Measurements from ENCODE around the gene CFAP141.
A peak's percentile ranks its signal among the peaks of the same experiment; 100 is the strongest.
"Not testable (repeated sequence)": the region's sequence is repeated elsewhere in the genome, so short reads cannot be mapped to it uniquely, and the experiment has no call there.

The CFAP141 gene

GRCh38 chr1:154206196-154206595 is at the start of gene CFAP141:
Gene CFAP141 (minus strand): TSS chr1:154206333. CDS start chr1:154206307, 26 bp downstream.
- no peak for DNase-seq (ENCODE audit: low spot score)

GRCh38 chr1:154253671-154254070 is 47.5 kb upstream of the CFAP141 start:
- no peak for DNase-seq (ENCODE audit: low spot score)

- no peak for DNase-seq (ENCODE audit: low spot score)
Measured at GRCh38 chr1:154241703-154242351, 35.7 kb upstream of the CFAP141 start.

DNA sequence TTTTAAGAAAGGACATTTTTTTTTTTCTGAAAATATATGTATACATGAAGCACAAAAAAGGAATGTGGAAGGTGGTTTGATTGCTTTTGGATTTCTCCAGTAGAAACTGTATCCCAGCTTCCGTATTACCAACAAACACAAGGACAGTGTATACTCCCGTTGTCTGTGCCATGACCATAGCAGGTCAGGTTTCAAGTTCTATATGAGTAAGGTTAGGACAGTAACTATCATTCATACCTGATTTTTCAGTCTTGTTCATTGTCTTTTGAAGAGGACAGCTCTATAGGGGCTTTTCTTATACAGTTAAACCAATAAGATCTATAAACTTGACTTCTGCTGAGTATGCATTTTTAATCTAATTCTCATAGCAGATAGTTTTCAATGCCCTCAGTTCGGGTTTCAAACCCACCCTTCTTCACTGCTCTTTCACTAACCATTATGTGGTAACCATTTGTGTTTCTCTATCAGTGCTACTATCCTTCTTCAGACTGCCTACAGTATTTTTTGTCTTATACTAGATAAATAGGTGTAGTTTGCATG is 34.2 kb upstream of the CFAP141 start:
- no peak for DNase-seq (ENCODE audit: low spot score)

GRCh38 chr1:154239491-154239890 is 33.4 kb upstream of the CFAP141 start:
- no peak for DNase-seq (ENCODE audit: low spot score)

GRCh38 chr1:154237880-154238506 is 31.9 kb upstream of the CFAP141 start:
- no peak for DNase-seq (ENCODE audit: low spot score)

DNA sequence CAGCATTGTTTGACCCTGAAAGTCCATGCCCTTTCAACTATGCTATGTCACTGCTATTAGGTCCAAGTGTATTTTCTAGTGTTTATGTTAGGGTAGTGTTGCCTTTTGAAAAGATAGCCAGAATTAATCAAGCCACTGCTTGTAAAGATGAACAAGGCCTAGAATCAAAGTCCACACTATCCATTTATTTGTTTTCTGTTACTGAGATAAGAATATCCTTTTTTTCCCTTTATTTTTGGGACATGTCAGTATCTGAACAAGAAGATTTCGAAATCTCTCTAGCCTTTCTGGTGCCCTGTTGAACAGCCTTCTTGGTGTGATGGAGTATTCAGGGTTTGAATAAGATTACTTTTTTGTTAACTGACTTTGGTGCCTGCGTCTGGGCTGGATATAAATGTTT is 31.3 kb upstream of the CFAP141 start:
- no peak for DNase-seq (ENCODE audit: low spot score)

DNA sequence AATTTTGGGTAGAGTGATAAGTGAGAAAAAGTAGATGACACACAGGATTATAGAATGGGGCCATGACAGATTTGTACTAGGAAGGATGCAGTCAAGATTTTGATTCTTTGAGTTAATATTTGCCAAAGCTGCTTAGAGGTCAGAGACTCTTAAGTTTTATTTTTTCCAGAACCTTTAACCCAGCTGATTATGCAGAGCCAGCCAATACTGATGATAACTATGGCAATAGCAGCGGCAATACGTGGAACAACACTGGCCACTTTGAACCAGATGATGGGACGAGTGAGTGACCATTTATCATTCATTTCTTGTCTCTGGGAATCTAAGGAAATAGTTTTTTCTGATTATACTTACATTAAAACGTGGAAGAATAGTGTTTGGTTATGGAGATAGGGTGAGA is 30.7 kb upstream of the CFAP141 start:
- no peak for DNase-seq (ENCODE audit: low spot score)

GRCh38 chr1:154233127-154233526 is 27.0 kb upstream of the CFAP141 start:
- not testable (repeated sequence) for DNase-seq (ENCODE audit: low spot score)

DNA sequence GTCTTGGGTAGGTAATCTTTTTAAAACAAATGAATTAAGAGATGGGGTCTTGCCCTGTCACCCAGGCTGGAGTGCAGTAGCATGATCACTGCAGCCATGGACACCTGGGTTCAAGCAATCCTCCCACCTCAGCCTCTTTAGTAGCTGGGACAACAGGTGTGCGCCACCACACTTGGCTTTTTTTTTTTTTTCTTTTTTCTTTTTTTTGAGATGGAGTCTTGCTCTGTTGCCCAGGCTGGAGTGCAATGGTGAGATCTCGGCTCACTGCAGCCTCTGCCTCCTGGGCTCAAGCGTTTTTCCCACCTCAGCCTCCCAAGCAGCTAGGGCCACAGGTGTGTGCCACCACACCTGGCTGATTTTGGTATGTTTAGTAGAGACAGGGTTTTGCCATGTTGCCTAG is 25.0 kb upstream of the CFAP141 start:
- not testable (repeated sequence) for DNase-seq (ENCODE audit: low spot score)

DNA sequence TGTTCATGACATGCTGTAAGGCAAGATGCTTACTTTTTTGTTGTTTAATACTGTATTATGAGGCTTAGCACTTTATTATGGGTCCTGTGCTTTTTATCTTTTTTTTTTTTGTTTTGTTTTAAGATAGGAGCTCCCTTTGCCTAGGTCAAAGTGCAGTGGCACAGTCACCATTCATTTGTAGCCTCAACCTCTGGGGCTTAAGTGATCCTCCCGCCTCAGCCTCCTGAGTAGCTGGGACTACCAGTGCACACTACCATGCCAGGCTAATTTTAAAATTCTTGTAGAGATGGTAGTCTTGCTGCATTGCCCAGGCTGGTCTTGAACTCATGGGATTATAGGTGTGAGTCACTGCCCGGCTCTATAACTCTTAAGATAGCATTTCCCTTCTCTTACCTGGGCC is 19.2 kb upstream of the CFAP141 start:
- DNase-seq (ENCODE audit: low spot score) = no peak

GRCh38 chr1:154223621-154224020 is 17.5 kb upstream of the CFAP141 start:
- no peak for DNase-seq (ENCODE audit: low spot score)

DNA sequence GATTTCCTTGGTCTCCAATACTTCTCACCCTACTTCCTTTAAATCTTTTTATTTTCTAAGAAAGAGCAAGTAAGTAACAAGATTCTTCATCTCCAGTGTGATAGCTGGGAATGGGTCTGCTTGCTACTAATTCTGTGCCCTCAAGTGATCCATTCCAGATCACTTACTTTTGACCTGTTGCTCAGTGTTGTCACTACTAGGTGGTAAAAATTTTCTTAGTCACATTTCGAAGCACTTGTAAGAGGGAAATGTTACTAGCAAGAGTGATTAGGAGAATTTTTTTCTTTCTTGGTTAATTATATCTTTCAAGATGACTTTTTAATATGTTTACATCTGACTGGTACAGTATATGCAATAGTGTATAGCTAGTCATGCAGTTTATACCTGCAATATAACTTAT is 16.8 kb upstream of the CFAP141 start:
- no peak for DNase-seq (ENCODE audit: low spot score)

DNA sequence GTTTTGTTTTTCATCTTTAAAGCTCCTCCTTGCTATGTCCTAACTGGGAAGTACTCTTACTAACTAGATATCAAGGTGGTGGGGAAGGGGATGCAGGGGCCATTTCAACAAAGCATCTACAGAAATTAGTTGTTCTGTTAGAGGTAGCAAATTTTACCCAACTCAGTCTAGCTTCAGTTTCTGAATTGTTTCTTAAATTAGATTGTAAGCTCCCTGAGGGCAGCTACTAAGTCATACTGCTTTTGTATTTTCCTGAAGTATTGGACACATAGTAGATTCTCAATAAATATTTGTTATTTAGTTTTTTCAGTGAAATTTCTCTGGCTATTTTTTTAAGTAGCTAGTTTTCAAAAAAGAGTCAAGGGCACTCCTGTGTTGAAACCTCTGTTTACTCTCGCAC is 16.4 kb upstream of the CFAP141 start:
- DNase-seq (ENCODE audit: low spot score) = no peak

DNA sequence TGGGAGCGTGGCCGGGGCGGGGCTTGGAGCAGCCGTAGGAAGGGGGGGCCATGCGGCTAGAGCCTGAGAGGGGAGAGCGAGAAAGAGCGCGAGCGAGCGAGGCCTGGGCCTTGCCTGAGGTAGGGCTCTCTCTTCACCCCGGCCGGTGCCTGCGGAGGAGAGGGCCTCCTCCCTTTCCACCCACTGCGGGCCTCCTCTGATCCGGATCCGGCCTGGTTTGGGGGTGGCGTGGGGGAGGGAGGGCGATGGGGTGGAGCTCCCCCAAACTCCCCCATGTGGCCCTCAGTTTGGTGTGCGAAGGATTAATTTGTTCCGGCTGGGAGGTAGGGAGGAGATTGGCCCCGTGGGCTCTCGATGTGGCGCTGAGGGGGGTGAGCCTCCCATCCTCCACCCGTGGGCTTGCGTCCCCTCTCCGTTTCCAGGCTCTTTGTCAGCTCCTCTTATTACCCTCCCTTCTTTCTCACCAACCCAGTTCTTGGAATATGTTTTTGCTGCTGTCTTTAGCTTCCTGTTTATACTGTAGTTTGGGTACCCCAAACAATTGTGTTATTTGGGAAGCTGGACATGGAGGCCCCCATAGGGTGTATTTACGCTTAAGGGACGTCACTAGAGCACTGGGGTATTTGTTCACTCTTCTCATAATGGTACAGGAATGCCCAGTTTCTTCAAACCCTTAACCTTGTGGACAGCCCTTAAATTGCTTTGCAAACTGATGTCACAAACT is 15.3 kb upstream of the CFAP141 start:
- DNase-seq (ENCODE audit: low spot score) = peak; percentile 17

GRCh38 chr1:154220970-154221277 is 14.8 kb upstream of the CFAP141 start:
- DNase-seq (ENCODE audit: low spot score) = no peak

- peak; percentile 98 for DNase-seq (ENCODE audit: low spot score)
Measured at GRCh38 chr1:154220071-154220969, 14.2 kb upstream of the CFAP141 start, which contains the start of gene UBAP2L. Gene UBAP2L (plus strand): TSS chr1:154220955. CDS start chr1:154225124, 4,169 bp downstream.

DNA sequence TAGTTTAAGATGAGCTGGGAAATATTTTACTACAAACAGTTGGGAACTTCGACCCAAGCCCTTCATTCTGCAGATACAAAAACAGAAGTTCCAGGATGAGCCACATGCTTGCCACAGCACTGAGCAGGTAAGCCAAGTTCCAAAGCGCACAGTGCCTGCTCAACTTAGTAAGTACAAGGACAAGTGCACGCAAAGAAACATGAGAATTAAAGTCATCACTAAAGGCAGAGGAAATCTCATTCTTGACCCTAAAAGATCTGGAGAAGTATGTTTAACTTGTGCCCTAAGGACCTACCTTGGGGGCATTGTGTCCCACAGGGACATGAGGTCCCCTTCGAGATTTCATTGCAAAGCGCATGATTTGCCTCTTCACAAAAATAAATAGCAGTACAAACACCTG is 13.4 kb upstream of the CFAP141 start:
- DNase-seq (ENCODE audit: low spot score) = no peak

DNA sequence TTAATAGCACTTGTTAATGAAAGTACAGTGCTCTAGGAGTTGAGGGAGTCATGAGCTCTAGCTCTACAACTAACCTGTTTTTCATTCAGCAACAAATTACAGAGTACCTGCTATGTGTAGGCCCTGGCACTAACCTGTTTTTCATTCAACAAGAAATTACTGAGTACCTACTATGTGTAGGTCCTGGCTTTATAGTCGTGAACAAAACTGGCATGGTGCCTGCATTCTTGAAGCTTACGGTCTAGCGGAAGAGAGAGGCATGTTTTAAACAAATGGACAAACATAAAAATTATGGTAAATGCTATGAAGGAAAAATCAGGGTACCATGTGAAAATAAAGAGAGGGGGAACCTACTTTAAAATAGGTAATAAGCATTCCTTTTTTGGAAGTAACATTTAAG is 12.4 kb upstream of the CFAP141 start:
- no peak for DNase-seq (ENCODE audit: low spot score)

DNA sequence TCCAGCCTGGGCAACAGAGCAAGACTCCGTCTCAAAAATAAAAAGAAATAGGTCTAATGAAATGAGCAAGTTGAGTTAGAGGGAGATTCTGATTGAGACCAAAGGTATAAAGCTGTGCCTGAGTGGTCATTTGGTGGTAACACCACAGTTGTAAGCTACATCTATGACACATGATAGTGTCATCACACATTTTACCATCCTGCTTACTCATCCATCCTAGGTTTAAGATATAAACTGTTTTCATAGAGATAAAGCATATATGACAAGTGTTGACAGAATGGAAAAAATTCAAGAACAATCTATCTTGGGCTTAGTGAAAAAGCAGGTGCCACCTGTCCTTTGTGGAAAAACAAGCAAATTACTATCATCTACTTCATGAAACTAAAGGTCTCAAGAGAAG is 7.1 kb upstream of the CFAP141 start:
- DNase-seq (ENCODE audit: low spot score) = peak; percentile 46

DNA sequence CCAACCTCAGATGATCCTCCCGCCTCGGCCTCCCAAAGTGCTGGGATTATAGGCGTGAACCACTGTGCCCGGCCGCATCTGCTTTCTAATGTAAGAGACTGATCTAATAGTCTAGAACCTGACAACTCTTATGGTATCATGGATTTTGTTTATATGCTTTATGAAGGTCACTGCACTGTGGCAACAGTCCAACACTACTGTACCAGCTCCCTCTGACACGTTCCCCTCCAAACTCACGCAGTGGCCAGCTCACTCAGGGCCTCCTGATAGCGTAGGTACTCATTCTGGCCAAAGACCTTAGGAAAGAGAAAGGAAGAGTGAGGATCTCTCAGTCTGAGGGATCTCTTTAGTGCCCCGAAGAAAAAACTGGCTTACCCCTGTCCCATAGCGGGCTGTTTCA is 6.0 kb upstream of the CFAP141 start:
- no peak for DNase-seq (ENCODE audit: low spot score)

Measured in kidney capillary endothelial cell (primary cell).